Measurements from ENCODE around the gene NCOA1. TPM values are rescaled to one million over a fixed set of nuclear protein-coding genes. Genes with fewer than 3 reads are reported as not detected.
A peak's percentile ranks its signal among the peaks of the same experiment; 100 is the strongest.
"Not testable (repeated sequence)": the region's sequence is repeated elsewhere in the genome, so short reads cannot be mapped to it uniquely, and the experiment has no call there.

Gene NCOA1
- total and polyA plus RNA-seq, 10 of the 15 experiments (the other 5 are each of a cell fraction or from before 2014, with no cell fraction given): 1.8 to 35.6 (median 6.1) TPM

GRCh38 chr2:24580561-24580960 lies 89.5 kb downstream of the NCOA1 start:
- POLR2A ChIA-PET: no interaction called here
- Histone ChIP-seq H3K27ac (ENCODE audit: control insufficient read depth, insufficient read depth) (no peak overlapping the region), H3K4me1 (ENCODE audit: control insufficient read depth, insufficient read depth, low read length) (peaks cover 50% of the 10 kb centered on the region), H3K36me3 (ENCODE audit: control insufficient read depth in 2 of 2, insufficient read depth in 2 of 2, low read length in 1 of 2) (peaks cover 0 to 4% of the 10 kb centered on the region in 2 experiments; a peak in 1 of 4 replicates), H3K4me3 (no peak overlapping the region), H4K20me1 (ENCODE audit: control insufficient read depth, insufficient read depth) (no peaks in the 10 kb centered on the region), H3K9ac (ENCODE audit: control insufficient read depth, insufficient read depth, low read length) (no peak overlapping the region), H2AFZ (ENCODE audit: control insufficient read depth, low read depth, low read length) (no peak overlapping the region), H3K9me3 (replicated peaks; ENCODE audit: control insufficient read depth, insufficient read depth, low read length) (peaks cover 4% of the 10 kb centered on the region; the same call in 2 of the 3 replicates), H3K79me2 (ENCODE audit: control insufficient read depth, insufficient read depth, low read length) (peaks cover 20% of the 10 kb centered on the region), H3K27me3 (replicated peaks in 1 of 2; ENCODE audit: control insufficient read depth in 2 of 2, insufficient read depth in 2 of 2, low read length in 1 of 2) (no peaks in the 10 kb centered on the region), H3K4me2 (ENCODE audit: control insufficient read depth, insufficient read depth) (no peak overlapping the region)
- in situ Hi-C loops (cut with MboI) (no loop called here), intact Hi-C loops (cut with micrococcal nuclease; ENCODE audit: unreplicated experiment) (no loop called here)
- SMC1A ChIA-PET (ENCODE audit: uncharacterized antibody, unreplicated experiment): interaction anchor here (0.7 to 1.5 kb wide), 4 partner anchors 15 to 247 kb away, joined by 3 to 4 read pairs (median 4); no protein-coding TSS in a partner anchor
- DNase-seq (ENCODE audit: low read depth, low spot score): no peak
- ATAC-seq: no peak
- no peak for TF ChIP-seq MYB (IDR thresholded peaks at IDR 0.05; ENCODE audit: borderline replicate concordance, low read depth, low read length)
- no peak for TF ChIP-seq WRNIP1 (IDR thresholded peaks at IDR 0.05; ENCODE audit: borderline replicate concordance, low read depth, low read length)
- RAD21 ChIA-PET (ENCODE audit: unreplicated experiment): interaction anchor here (1.2 kb wide), 1 partner anchor 158 kb away, joined by 3 read pairs; no protein-coding TSS in a partner anchor
- CTCF ChIA-PET: no interaction called here
- FAIRE-seq: no peak
- 100% methylated on average over 1 of the region's 1 CpG for WGBS (ENCODE audit: insufficient coverage, insufficient replicate concordance, low lambda C conversion rate, missing lambda C conversion rate)
- BruUV-seq (replicated peaks): no TSS peak

- intact Hi-C loops (cut with micrococcal nuclease; ENCODE audit: unreplicated experiment): not testable (repeated sequence)
Measured at GRCh38 chr2:24581971-24582370, 90.9 kb downstream of the NCOA1 start.

More at GRCh38 chr2:24581971-24582370, 90.9 kb downstream of the NCOA1 start:
- in situ Hi-C loops (cut with MboI); H2AFZ ChIP-seq (ENCODE audit: control insufficient read depth, low read depth, low read length); H4K20me1 ChIP-seq (ENCODE audit: control insufficient read depth, insufficient read depth); H3K9ac ChIP-seq (ENCODE audit: control insufficient read depth, insufficient read depth, low read length); DNase-seq (ENCODE audit: low read depth, low spot score); ATAC-seq; CTCF ChIA-PET; H3K4me2 ChIP-seq (ENCODE audit: control insufficient read depth, insufficient read depth); RAD21 ChIA-PET (ENCODE audit: unreplicated experiment); H3K27ac ChIP-seq (ENCODE audit: control insufficient read depth, insufficient read depth); POLR2A ChIA-PET; H3K27me3 ChIP-seq (replicated peaks in 1 of 2; ENCODE audit: control insufficient read depth in 2 of 2, insufficient read depth in 2 of 2, low read length in 1 of 2); SMC1A ChIA-PET (ENCODE audit: uncharacterized antibody, unreplicated experiment); H3K9me3 ChIP-seq (replicated peaks; ENCODE audit: control insufficient read depth, insufficient read depth, low read length); H3K36me3 ChIP-seq (ENCODE audit: control insufficient read depth in 2 of 2, insufficient read depth in 2 of 2, low read length in 1 of 2); H3K4me3 ChIP-seq; FAIRE-seq; BruUV-seq (replicated peaks): not testable (repeated sequence)
- 35% methylated on average over 1 of the region's 1 CpG for WGBS (ENCODE audit: insufficient coverage, insufficient replicate concordance, low lambda C conversion rate, missing lambda C conversion rate)
- peak; percentile 46; the same call in 1 of the 2 replicates for TF ChIP-seq SPI1 (IDR thresholded peaks at IDR 0.05; ENCODE audit: borderline replicate concordance, insufficient read depth, low read depth, low read length)
- Histone ChIP-seq H3K4me1 (ENCODE audit: control insufficient read depth, insufficient read depth, low read length) (peaks cover 50% of the 10 kb centered on the region), H3K79me2 (ENCODE audit: control insufficient read depth, insufficient read depth, low read length) (peaks cover 20% of the 10 kb centered on the region)

All from GM12878 (cell line).